IMR-90 (cell line): ENCODE data around the gene FOXK2. TPM values are rescaled to one million over a fixed set of nuclear protein-coding genes. Genes with fewer than 3 reads are reported as not detected.

Experiments used
- ATAC-seq: fragments of 200-7000 bp; cut with Tn5 transposase; 2 replicates; pipeline ENCODE4 v1.9.1; 2020; ENCODE audit warnings: low read depth, mild to moderate bottlenecking, moderate library complexity
- BruUV-seq: library from RNA; stranded (reverse); fragments of 400-500 nt; replicated peaks from 2 replicates; lab custom pipeline; 2021; lab: Mats Ljungman, UMichigan
- CTCF ChIA-PET: fragments of 300-600 bp; formaldehyde crosslinking; extraction: SDS; loops from one replicate; lab custom pipeline; 2021; ENCODE audit warnings: antibody characterized with exemption; lab: Yijun Ruan, JAX
- POLR2A ChIA-PET: fragments of 300-600 bp; sonication (Branson Sonifier 250); formaldehyde crosslinking; loops from one replicate; lab custom pipeline; 2022; ENCODE audit warnings: antibody characterized with exemption; ENCODE audit not compliant: unreplicated experiment; lab: Charles Lee
- DNase-seq: peaks from one replicate; pipeline ENCODE4 v3.0.0; 2013
- H2AFZ ChIP-seq: replicated peaks from 2 replicates; pipeline ENCODE3; 2013; ENCODE audit warnings: low read length, mild to moderate bottlenecking; ENCODE audit not compliant: poor library complexity
- H2AK5ac ChIP-seq: 2 replicates; pipeline ENCODE4 v1.6.1; 2013; ENCODE audit warnings: low read depth, low read length, inconsistent platforms
- H2AK9ac ChIP-seq: replicated peaks from 2 replicates; pipeline ENCODE3; 2013; ENCODE audit warnings: mild to moderate bottlenecking, low read depth, low read length, moderate library complexity; ENCODE audit not compliant: poor library complexity
- H2BK120ac ChIP-seq: 2 replicates; pipeline ENCODE4 v1.6.1; 2013; ENCODE audit warnings: low read depth, low read length, inconsistent platforms
- H2BK15ac ChIP-seq: 3 replicates; pipeline ENCODE4 v1.6.1; 2013; ENCODE audit warnings: low read depth, low read length, inconsistent platforms
- H2BK20ac ChIP-seq: 2 replicates; pipeline ENCODE4 v1.6.1; 2013; ENCODE audit warnings: low read depth, mild to moderate bottlenecking, inconsistent platforms, low read length, moderate library complexity
- H2BK5ac ChIP-seq: 2 replicates; pipeline ENCODE4 v1.6.1; 2013; ENCODE audit warnings: mild to moderate bottlenecking, low read depth, low read length, inconsistent platforms; ENCODE audit not compliant: poor library complexity, severe bottlenecking
- H3K14ac ChIP-seq: replicated peaks from 2 replicates; pipeline ENCODE4 v1.6.1; 2013; ENCODE audit warnings: low read depth, low read length, inconsistent platforms
- H3K18ac ChIP-seq: 2 replicates; pipeline ENCODE4 v1.6.1; 2013; ENCODE audit warnings: low read depth, low read length, control low read depth
- H3K23ac ChIP-seq: 2 replicates; pipeline ENCODE4 v1.6.1; 2013; ENCODE audit warnings: low read depth, low read length, inconsistent platforms
- H3K27ac ChIP-seq: 2 replicates; pipeline ENCODE4 v1.5.1; 2013; ENCODE audit warnings: mild to moderate bottlenecking, control low read depth, low read length; ENCODE audit not compliant: insufficient read depth
- H3K27me3 ChIP-seq: 2 replicates; pipeline ENCODE4 v1.6.1; 2013; ENCODE audit warnings: low read length; ENCODE audit not compliant: control insufficient read depth, insufficient read depth
- H3K36me3 ChIP-seq: 2 replicates; pipeline ENCODE4 v1.6.1; 2013; ENCODE audit warnings: low read length, mixed read lengths; ENCODE audit not compliant: control insufficient read depth, insufficient read depth
- H3K4ac ChIP-seq: 2 replicates; pipeline ENCODE4 v1.6.1; 2013; ENCODE audit warnings: low read depth, low read length, inconsistent platforms
- H3K4me1 ChIP-seq: 2 replicates; pipeline ENCODE4 v1.6.1; 2013; ENCODE audit warnings: low read length, mixed read lengths; ENCODE audit not compliant: control insufficient read depth, insufficient read depth
- H3K4me2 ChIP-seq: 2 replicates; pipeline ENCODE4 v1.6.1; 2013; ENCODE audit warnings: low read depth, mild to moderate bottlenecking, control low read depth, low read length, moderate library complexity
- H3K4me3 ChIP-seq: 2 replicates; pipeline ENCODE4 v1.5.1; 2013; ENCODE audit warnings: low read depth, mild to moderate bottlenecking, control low read depth, low read length, moderate library complexity; ENCODE audit not compliant: insufficient read depth
- H3K56ac ChIP-seq: 2 replicates; pipeline ENCODE4 v1.6.1; 2013; ENCODE audit warnings: low read length, inconsistent platforms; ENCODE audit not compliant: insufficient read depth; ENCODE audit errors: extremely low read depth
- H3K79me1 ChIP-seq, 2 experiments: 2 replicates each; pipeline ENCODE4 v1.6.1; 2013; ENCODE audit warnings: low read length in 2 of 2, inconsistent platforms in 1 of 2, low read depth in 1 of 2
- H3K9ac ChIP-seq: 2 replicates; pipeline ENCODE4 v1.6.1; 2013; ENCODE audit warnings: low read depth, low read length, control low read depth
- H3K9me1 ChIP-seq: 2 replicates; pipeline ENCODE4 v1.6.1; 2013; ENCODE audit warnings: low read length, inconsistent platforms; ENCODE audit not compliant: insufficient read depth
- H3K9me3 ChIP-seq: 2 replicates; pipeline ENCODE4 v1.6.1; 2013; ENCODE audit warnings: low read length; ENCODE audit not compliant: control insufficient read depth, insufficient read depth
- H4K20me1 ChIP-seq: 2 replicates; pipeline ENCODE4 v1.6.1; 2013; ENCODE audit warnings: low read length, inconsistent platforms; ENCODE audit not compliant: insufficient read depth
- H4K5ac ChIP-seq: 2 replicates; pipeline ENCODE4 v1.6.1; 2013; ENCODE audit warnings: mild to moderate bottlenecking, low read depth, low read length, control low read depth
- H4K8ac ChIP-seq, 2 experiments: 2 replicates each; pipeline ENCODE4 v1.6.1; 2013; ENCODE audit warnings: low read depth in 2 of 2, low read length in 2 of 2, control low read depth in 1 of 2, inconsistent platforms in 1 of 2
- H4K91ac ChIP-seq: 2 replicates; pipeline ENCODE4 v1.6.1; 2013; ENCODE audit warnings: low read depth, low read length, inconsistent platforms; ENCODE audit not compliant: insufficient read depth
- BHLHE40 ChIP-seq: fragments of 150-350 bp; IDR thresholded peaks from 2 replicates; pipeline ENCODE4 v1.6.1; 2016; ENCODE audit warnings: mild to moderate bottlenecking, low read depth, low read length
- CEBPB ChIP-seq: IDR thresholded peaks from 2 replicates; pipeline ENCODE4 v1.6.1; 2012; ENCODE audit warnings: low read depth, low read length, improper control_type of control experiment
- CTCF ChIP-seq: conservative IDR thresholded peaks from 2 replicates; pipeline ENCODE4 v1.5.1; 2012; ENCODE audit warnings: mild to moderate bottlenecking, low read depth, low read length, improper control_type of control experiment
- ELK1 ChIP-seq: fragments of 150-350 bp; IDR thresholded peaks from 2 replicates; pipeline ENCODE4 v1.6.1; 2016; ENCODE audit warnings: low read depth, mild to moderate bottlenecking, low read length, moderate library complexity, borderline replicate concordance
- FOS ChIP-seq: fragments of 150-350 bp; IDR thresholded peaks from 2 replicates; pipeline ENCODE4 v1.6.1; 2016; ENCODE audit warnings: low read depth, low read length
- MAZ ChIP-seq: IDR thresholded peaks from 2 replicates; pipeline ENCODE4 v1.6.1; 2012; ENCODE audit warnings: low read depth, mild to moderate bottlenecking, low read length, improper control_type of control experiment, moderate library complexity, borderline replicate concordance
- MXI1 ChIP-seq: IDR thresholded peaks from 2 replicates; pipeline ENCODE4 v1.6.1; 2012; ENCODE audit warnings: low read depth, mild to moderate bottlenecking, low read length, moderate library complexity, borderline replicate concordance
- POLR2A ChIP-seq: IDR thresholded peaks from 2 replicates; pipeline ENCODE4 v1.6.1; 2012; ENCODE audit warnings: mild to moderate bottlenecking, low read depth, low read length
- RAD21 ChIP-seq: IDR thresholded peaks from 2 replicates; pipeline ENCODE4 v1.6.1; 2012; ENCODE audit warnings: low read length, improper control_type of control experiment
- RCOR1 ChIP-seq: IDR thresholded peaks from 2 replicates; pipeline ENCODE4 v1.6.1; 2012; ENCODE audit warnings: mild to moderate bottlenecking, low read length, improper control_type of control experiment; ENCODE audit not compliant: insufficient replicate concordance
- SMC3 ChIP-seq: fragments of 150-350 bp; IDR thresholded peaks from 2 replicates; pipeline ENCODE4 v1.6.1; 2016; ENCODE audit warnings: low read depth, mild to moderate bottlenecking, antibody characterized with exemption, low read length, moderate library complexity
- USF2 ChIP-seq: fragments of 150-350 bp; IDR thresholded peaks from 2 replicates; pipeline ENCODE4 v1.6.1; 2017; ENCODE audit warnings: mild to moderate bottlenecking, antibody characterized with exemption, low read length, low read depth
- WGBS, 2 experiments: methylation state at CpG; one replicate each; pipeline versions ENCODE4 v1.1.5 to v1.1.7; 2013; ENCODE audit warnings: missing lambda C conversion rate in 2 of 2; ENCODE audit not compliant: insufficient read length in 1 of 2; ENCODE audit errors: extremely low coverage in 2 of 2; 5-methylcytosine and 5-hydroxymethylcytosine counted together
- dilution Hi-C: fragments of 300-500 bp; cut with HindIII; formaldehyde crosslinking; loops from one replicate; pipeline ENCODE4 v1.14.3; 2018; ENCODE audit warnings: low sequenced_read_pairs; ENCODE audit not compliant: unreplicated experiment
- in situ Hi-C: fragments of 300-500 bp; cut with MboI; formaldehyde crosslinking; loops from 3 replicates; pipeline ENCODE4 v1.14.3; 2019; ENCODE audit warnings: low sequenced_read_pairs, inconsistent platforms, mixed read lengths
- intact Hi-C: fragments of 100-400 bp; cut with micrococcal nuclease; formaldehyde crosslinking; loops from 2 replicates; pipeline ENCODE4 v1.10.0; 2022
- polyA plus RNA-seq, 3 experiments: library from polyadenylated mRNA; depleted of rRNA; stranded (reverse); fragments of >200 nt; gene quantifications; 2 replicates each; pipeline ENCODE4 v1.2.3, GENCODE V29; 2012; ENCODE audit warnings: low replicate concordance in 1 of 3
- total RNA-seq: library from RNA; depleted of rRNA; stranded (reverse); fragments of >200 nt; gene quantifications from 2 replicates; pipeline ENCODE4 v1.2.3, GENCODE V29; 2012

FOXK2 gene
- total and polyA plus RNA-seq, 2 of the 4 experiments (the other 2 are of a cell fraction), result 12.5 to 20.0 TPM

GRCh38 chr17:82494236-82495055 lies 25.1 kb upstream of the FOXK2 start:
- Histone ChIP-seq H3K4me2 (no peak overlapping the region), H4K5ac (no peak overlapping the region), H2AK9ac (peak overlapping the region; percentile 16), H2BK15ac (no peak overlapping the region), H2AK5ac (no peak overlapping the region), H3K56ac (no peak overlapping the region), H3K9me3 (no peaks in the 10 kb centered on the region), H3K27me3 (no peaks in the 10 kb centered on the region), H4K8ac (no peak overlapping the region), H2BK5ac (no peak overlapping the region), H3K27ac (no peak overlapping the region), H3K23ac (no peak overlapping the region), H2AFZ (peak overlapping the region; percentile 39), H3K9me1 (peaks cover 8% of the 10 kb centered on the region), H2BK120ac (no peak overlapping the region), H3K79me1 (peaks cover 0 to 5% of the 10 kb centered on the region in 2 experiments; a peak in 1 of 4 replicates), H3K9ac (no peak overlapping the region), H4K91ac (no peak overlapping the region), H3K4me1 (peaks cover 11% of the 10 kb centered on the region), H3K36me3 (no peaks in the 10 kb centered on the region; the same call in 1 of the 2 replicates), H3K18ac (no peak overlapping the region), H3K4ac (no peak overlapping the region), H3K14ac (no peak overlapping the region), H3K4me3 (no peak overlapping the region), H2BK20ac (no peak overlapping the region), H4K20me1 (peaks cover 12% of the 10 kb centered on the region; the same call in 1 of the 2 replicates)
- 0% methylated on average over 1 of the region's 17 CpGs; no CpG with 5 or more reads in 1 of the 2 experiments for WGBS, 2 experiments
- TF ChIP-seq RCOR1, result no peak
- peak; percentile 85 for TF ChIP-seq CEBPB
- TF ChIP-seq FOS, result peak; percentile 94
- TF ChIP-seq ELK1, result no peak
- peak; percentile 37 for TF ChIP-seq SMC3
- TF ChIP-seq POLR2A, result no peak
- TF ChIP-seq USF2, result peak; percentile 63
- peak; percentile 14; the same call in 1 of the 2 replicates for TF ChIP-seq MXI1
- peak; percentile 60 for TF ChIP-seq BHLHE40
- peak; percentile 38; the same call in 1 of the 2 replicates for TF ChIP-seq MAZ
- TF ChIP-seq RAD21, result no peak; the same call in 1 of the 2 replicates
- TF ChIP-seq CTCF, result peak; percentile 97
- in situ Hi-C loops, result no loop called here
- dilution Hi-C loops, result no loop called here
- POLR2A ChIA-PET, result no interaction called here
- intact Hi-C loops, result loop anchor here (1.0 to 5.0 kb wide), 3 partner anchors 38 to 143 kb away; no protein-coding TSS in a partner anchor
- ATAC-seq, result peak; percentile 84
- DNase-seq, result peak; percentile 97
- BruUV-seq, result no TSS peak
- CTCF ChIA-PET, result interaction anchor here (0.7 to 0.9 kb wide), 2 partner anchors 49 to 535 kb away, joined by 6 read pairs; no protein-coding TSS in a partner anchor
